GM23248 (cell line): ENCODE data around the gene SHROOM2.

Experiments used
- EZH2 ChIP-seq: fragments of 200-600 bp; sonication (generic); IDR thresholded peaks from 2 replicates; pipeline ENCODE4 v1.6.1; 2018; ENCODE audit warnings: antibody characterized with exemption, mild to moderate bottlenecking; ENCODE audit not compliant: insufficient read depth, poor library complexity, severe bottlenecking
- EZH2phosphoT487 ChIP-seq: fragments of 200-600 bp; sonication (generic); IDR thresholded peaks from 2 replicates; pipeline ENCODE4 v1.6.1; 2018; ENCODE audit warnings: antibody characterized with exemption, moderate library complexity, mild to moderate bottlenecking, low read depth; ENCODE audit not compliant: insufficient read depth

DNA sequence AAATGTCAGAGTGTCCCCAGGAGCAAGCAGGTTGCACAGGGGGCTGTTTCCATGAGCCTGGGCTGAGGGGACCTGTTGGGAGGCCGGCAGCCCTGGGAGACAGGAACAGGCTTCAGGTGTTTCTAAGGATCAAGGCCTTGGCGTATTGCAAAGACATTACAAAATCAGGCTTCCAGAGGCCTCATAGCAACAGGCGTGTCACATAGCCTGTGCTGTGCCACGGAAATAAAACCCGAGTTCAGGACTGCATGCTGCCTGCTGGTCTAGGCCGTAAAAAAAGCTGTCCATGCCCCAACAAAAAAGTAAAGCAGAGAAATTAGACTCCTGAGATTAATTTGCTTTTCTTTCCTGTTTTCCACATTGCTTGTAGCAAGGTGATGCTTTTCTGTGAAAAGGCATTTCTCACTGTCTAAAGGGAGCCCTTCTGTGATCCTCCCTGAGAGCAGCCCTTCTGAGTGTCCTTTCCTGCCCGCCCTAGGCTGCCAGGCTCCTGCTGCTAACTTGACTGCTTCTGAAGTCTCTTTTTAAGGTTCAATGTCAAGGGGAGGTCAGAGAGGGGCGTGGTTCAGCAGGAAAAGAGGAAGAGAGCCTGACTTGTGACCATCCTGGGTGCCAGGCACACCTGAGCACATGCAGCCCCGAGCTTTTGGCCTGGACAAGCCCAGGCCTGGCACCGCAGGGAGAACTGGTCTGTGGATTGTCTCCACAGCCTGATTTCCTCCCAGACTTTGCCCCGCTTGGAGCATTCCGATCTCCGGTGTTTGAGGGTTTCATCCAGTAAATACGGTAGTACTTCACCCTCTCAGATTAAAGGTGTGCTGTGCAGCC is 21.3 kb downstream of the SHROOM2 start:
- TF ChIP-seq EZH2phosphoT487 (no peak), EZH2 (no peak)
